ENCODE measurements around the gene MAPK4.

GRCh38 chr18:50734886-50735285 is 175.0 kb downstream of the MAPK4 start:
- no peak for TF ChIP-seq CTCF (IDR thresholded peaks at IDR 0.05; ENCODE audit: low read depth, low read length)
- TF ChIP-seq EZH2phosphoT487 (IDR thresholded peaks at IDR 0.05; ENCODE audit: low read depth): no peak

Data from OCI-LY3 (cell line).